Neural progenitor cell (in vitro differentiated cells): ENCODE data around the gene FGG. TPM values are rescaled to one million over a fixed set of nuclear protein-coding genes. Genes with fewer than 3 reads are reported as not detected.
A peak's percentile ranks its signal among the peaks of the same experiment; 100 is the strongest.

Experiments used
- DNase-seq: peaks from one replicate; pipeline ENCODE4 v3.0.0-alpha.2; 2016; ENCODE audit warnings: low spot score
- H2AFZ ChIP-seq: fragments of 200-600 bp; sonication (generic); replicated peaks from 2 replicates; pipeline ENCODE4 v1.6.1; 2016; ENCODE audit warnings: antibody characterized with exemption
- H3F3A ChIP-seq: fragments of 200-600 bp; sonication (generic); 2 replicates; pipeline ENCODE4 v1.6.1; 2016; ENCODE audit warnings: antibody characterized with exemption, low read depth
- H3K27ac ChIP-seq: fragments of 200-600 bp; sonication (generic); 2 replicates; pipeline ENCODE4 v1.5.1; 2016; ENCODE audit warnings: mild to moderate bottlenecking
- H3K27me3 ChIP-seq: fragments of 200-600 bp; sonication (generic); 2 replicates; pipeline ENCODE4 v1.6.1; 2016; ENCODE audit warnings: mild to moderate bottlenecking, moderate library complexity
- H3K36me3 ChIP-seq: fragments of 200-600 bp; sonication (generic); 2 replicates; pipeline ENCODE4 v1.5.1; 2016
- H3K4me1 ChIP-seq: fragments of 200-600 bp; sonication (generic); 2 replicates; pipeline ENCODE4 v1.6.1; 2016; ENCODE audit warnings: mixed run types
- H3K4me2 ChIP-seq: fragments of 200-600 bp; sonication (generic); 2 replicates; pipeline ENCODE4 v1.6.1; 2016
- H3K4me3 ChIP-seq: fragments of 200-600 bp; sonication (generic); 2 replicates; pipeline ENCODE4 v1.5.1; 2016
- H3K79me2 ChIP-seq: fragments of 200-600 bp; sonication (generic); 2 replicates; pipeline ENCODE4 v1.6.1; 2016; ENCODE audit warnings: low read depth
- H3K9ac ChIP-seq: fragments of 200-600 bp; sonication (generic); 2 replicates; pipeline ENCODE4 v1.6.1; 2016
- H3K9me3 ChIP-seq: fragments of 200-600 bp; sonication (generic); 2 replicates; pipeline ENCODE4 v1.5.1; 2016; ENCODE audit warnings: low read depth
- H4K20me1 ChIP-seq: fragments of 200-600 bp; sonication (generic); 2 replicates; pipeline ENCODE4 v1.6.1; 2016; ENCODE audit warnings: low read depth
- H3K27ac Mint-ChIP-seq: 3 replicates; pipeline ENCODE4 v1.8.0; 2021; ENCODE audit warnings: mixed read lengths
- H3K27me3 Mint-ChIP-seq: 2 replicates; pipeline ENCODE4 v1.8.0; 2022; ENCODE audit warnings: low read depth, mild to moderate bottlenecking, inconsistent platforms, moderate library complexity, mixed read lengths; ENCODE audit not compliant: insufficient read depth
- H3K36me3 Mint-ChIP-seq: 3 replicates; pipeline ENCODE4 v1.8.0; 2021; ENCODE audit warnings: mixed read lengths
- H3K4me1 Mint-ChIP-seq: 3 replicates; pipeline ENCODE4 v1.8.0; 2021; ENCODE audit warnings: mixed read lengths
- H3K4me3 Mint-ChIP-seq: 3 replicates; pipeline ENCODE4 v1.8.0; 2021; ENCODE audit warnings: mild to moderate bottlenecking, moderate library complexity, mixed read lengths
- H3K9me3 Mint-ChIP-seq: 3 replicates; pipeline ENCODE4 v1.8.0; 2020; ENCODE audit warnings: mixed read lengths
- CTCF ChIP-seq: fragments of 200-600 bp; sonication (generic); IDR thresholded peaks from 2 replicates; pipeline ENCODE4 v1.5.1; 2017; ENCODE audit warnings: antibody characterized with exemption, mild to moderate bottlenecking
- EZH2 ChIP-seq: fragments of 200-600 bp; sonication (generic); IDR thresholded peaks from 2 replicates; pipeline ENCODE4 v1.6.1; 2017; ENCODE audit warnings: antibody characterized with exemption, mild to moderate bottlenecking, moderate library complexity
- EZH2phosphoT487 ChIP-seq: fragments of 200-600 bp; sonication (generic); IDR thresholded peaks from 2 replicates; pipeline ENCODE4 v1.6.1; 2017; ENCODE audit warnings: antibody characterized with exemption
- total RNA-seq: library from RNA; depleted of rRNA; stranded (reverse); fragments of >200 nt; gene quantifications from 2 replicates; pipeline ENCODE4 v1.2.3, GENCODE V29; 2015; ENCODE audit warnings: low replicate concordance

The FGG gene
- total RNA-seq, 1 donor from 2014 or later = not detected

GRCh38 chr4:154626793-154627484 is 14.5 kb upstream of the FGG start:
- Mint-ChIP-seq H3K36me3 (no peaks in the 10 kb centered on the region), H3K27me3 (peaks cover 2% of the 10 kb centered on the region), H3K27ac (no peak overlapping the region), H3K4me3 (no peak overlapping the region), H3K4me1 (no peaks in the 10 kb centered on the region), H3K9me3 (no peaks in the 10 kb centered on the region)
- peak overlapping the region; percentile 76 for H3K4me2 ChIP-seq
- TF ChIP-seq EZH2 = peak; percentile 59
- TF ChIP-seq CTCF = peak; percentile 73
- peak; percentile 24 for TF ChIP-seq EZH2phosphoT487
- peak; percentile 90 for DNase-seq
- peak overlapping the region; percentile 39 for H3K4me3 ChIP-seq
- H3K4me1 ChIP-seq = peaks cover 4% of the 10 kb centered on the region
- peaks cover 6% of the 10 kb centered on the region for H3F3A ChIP-seq
- no peaks in the 10 kb centered on the region for H4K20me1 ChIP-seq
- H3K79me2 ChIP-seq = no peaks in the 10 kb centered on the region
- no peaks in the 10 kb centered on the region for H3K36me3 ChIP-seq
- H3K27ac ChIP-seq = no peak overlapping the region
- H3K9me3 ChIP-seq = no peaks in the 10 kb centered on the region
- H3K27me3 ChIP-seq = peaks cover 57% of the 10 kb centered on the region
- H3K9ac ChIP-seq = no peak overlapping the region
- peak overlapping the region; percentile 75 for H2AFZ ChIP-seq

GRCh38 chr4:154625971-154626370 is 13.5 kb upstream of the FGG start:
- TF ChIP-seq EZH2phosphoT487 = no peak
- no peak for TF ChIP-seq EZH2
- TF ChIP-seq CTCF = no peak
- Histone ChIP-seq H3F3A (peaks cover 6% of the 10 kb centered on the region), H3K9ac (no peak overlapping the region), H3K9me3 (no peaks in the 10 kb centered on the region), H3K27me3 (peaks cover 49% of the 10 kb centered on the region), H4K20me1 (no peaks in the 10 kb centered on the region), H3K4me3 (no peak overlapping the region), H3K36me3 (no peaks in the 10 kb centered on the region), H3K4me2 (peak overlapping the region; percentile 76), H3K4me1 (peaks cover 4% of the 10 kb centered on the region), H3K27ac (no peak overlapping the region), H3K79me2 (no peaks in the 10 kb centered on the region), H2AFZ (no peak overlapping the region)
- H3K36me3 Mint-ChIP-seq = no peaks in the 10 kb centered on the region
- H3K9me3 Mint-ChIP-seq = no peaks in the 10 kb centered on the region
- DNase-seq = no peak
- peak overlapping the region; percentile 44 for H3K4me3 Mint-ChIP-seq
- no peaks in the 10 kb centered on the region for H3K4me1 Mint-ChIP-seq
- H3K27ac Mint-ChIP-seq = no peak overlapping the region
- H3K27me3 Mint-ChIP-seq = peaks cover 2% of the 10 kb centered on the region

- Histone ChIP-seq H3K4me1 (peaks cover 4% of the 10 kb centered on the region), H3K36me3 (no peaks in the 10 kb centered on the region), H3K27ac (no peak overlapping the region), H2AFZ (no peak overlapping the region), H3F3A (peaks cover 6% of the 10 kb centered on the region), H3K9me3 (no peaks in the 10 kb centered on the region), H3K79me2 (no peaks in the 10 kb centered on the region), H3K9ac (no peak overlapping the region), H3K4me3 (no peak overlapping the region), H3K27me3 (peaks cover 39% of the 10 kb centered on the region), H4K20me1 (no peaks in the 10 kb centered on the region), H3K4me2 (no peak overlapping the region)
- no peak overlapping the region for H3K27ac Mint-ChIP-seq
- TF ChIP-seq EZH2 (no peak), CTCF (no peak), EZH2phosphoT487 (no peak)
- H3K36me3 Mint-ChIP-seq = no peaks in the 10 kb centered on the region
- H3K4me1 Mint-ChIP-seq = no peaks in the 10 kb centered on the region
- no peak overlapping the region for H3K4me3 Mint-ChIP-seq
- DNase-seq = no peak
- peaks cover 2% of the 10 kb centered on the region for H3K27me3 Mint-ChIP-seq
- H3K9me3 Mint-ChIP-seq = no peaks in the 10 kb centered on the region
Observed at GRCh38 chr4:154623995-154624394, 11.5 kb upstream of the FGG start.
